MG63 (cell line): ENCODE measurements around the gene GMDS. TPM values are rescaled to one million over a fixed set of nuclear protein-coding genes. Genes with fewer than 3 reads are reported as not detected.
A peak's percentile ranks its signal among the peaks of the same experiment; 100 is the strongest.
"Not testable (repeated sequence)": the region's sequence is repeated elsewhere in the genome, so short reads cannot be mapped to it uniquely, and the experiment has no call there.

Experiments used
- DNase-seq: peaks from one replicate; pipeline ENCODE4 v3.0.0-alpha.2; 2020
- H3K27me3 ChIP-seq: fragments of 250-450 bp; sonication (Bioruptor Pico); 2 replicates; pipeline ENCODE4 v1.5.1; 2020; ENCODE audit warnings: mild to moderate bottlenecking, moderate library complexity
- H3K36me3 ChIP-seq: fragments of 250-450 bp; sonication (Bioruptor Pico); 2 replicates; pipeline ENCODE4 v1.5.1; 2020; ENCODE audit warnings: mild to moderate bottlenecking, moderate library complexity
- H3K4me3 ChIP-seq: fragments of 250-450 bp; sonication (Bioruptor Pico); 2 replicates; pipeline ENCODE4 v1.5.1; 2020; ENCODE audit warnings: mild to moderate bottlenecking, moderate library complexity
- H3K9me3 ChIP-seq: fragments of 250-450 bp; sonication (Bioruptor Pico); 2 replicates; pipeline ENCODE4 v1.5.1; 2020; ENCODE audit warnings: mild to moderate bottlenecking, moderate library complexity
- total RNA-seq: library from RNA; depleted of rRNA; stranded (reverse); fragments of >200 nt; shearing (Covaris generic); gene quantifications from 2 replicates; pipeline ENCODE4 v1.2.3, GENCODE V29; 2014; ENCODE audit warnings: low replicate concordance

GMDS gene
- total RNA-seq, 1 experiment from 2014 or later: 1.8 TPM

GRCh38 chr6:1767481-1768246 is 477.7 kb downstream of the GMDS start:
- peak; percentile 14 for DNase-seq
- Histone ChIP-seq H3K27me3 (no peaks in the 10 kb centered on the region), H3K36me3 (no peaks in the 10 kb centered on the region), H3K9me3 (no peaks in the 10 kb centered on the region), H3K4me3 (no peak overlapping the region)

- Histone ChIP-seq H3K9me3 (no peaks in the 10 kb centered on the region), H3K4me3 (no peak overlapping the region), H3K36me3 (no peaks in the 10 kb centered on the region), H3K27me3 (no peaks in the 10 kb centered on the region)
- DNase-seq: no peak
Observed at GRCh38 chr6:1766654-1767053, 478.8 kb downstream of the GMDS start.

- Histone ChIP-seq H3K36me3 (no peaks in the 10 kb centered on the region), H3K27me3 (no peaks in the 10 kb centered on the region), H3K9me3 (no peaks in the 10 kb centered on the region), H3K4me3 (no peak overlapping the region)
- DNase-seq: no peak
Observed at GRCh38 chr6:1765160-1765903, 480.1 kb downstream of the GMDS start.

- Histone ChIP-seq H3K27me3 (no peaks in the 10 kb centered on the region), H3K4me3 (no peak overlapping the region), H3K36me3 (no peaks in the 10 kb centered on the region), H3K9me3 (no peaks in the 10 kb centered on the region)
- no peak for DNase-seq
Observed at GRCh38 chr6:1764397-1764987, 480.9 kb downstream of the GMDS start.

GRCh38 chr6:1763404-1763803 is 482.0 kb downstream of the GMDS start:
- H3K36me3 ChIP-seq: no peaks in the 10 kb centered on the region
- no peaks in the 10 kb centered on the region for H3K9me3 ChIP-seq
- DNase-seq: no peak
- H3K27me3 ChIP-seq: no peaks in the 10 kb centered on the region
- no peak overlapping the region for H3K4me3 ChIP-seq

GRCh38 chr6:1762203-1762602 is 483.2 kb downstream of the GMDS start:
- no peaks in the 10 kb centered on the region for H3K36me3 ChIP-seq
- H3K27me3 ChIP-seq: no peaks in the 10 kb centered on the region
- peak; percentile 31 for DNase-seq
- H3K9me3 ChIP-seq: no peaks in the 10 kb centered on the region
- no peak overlapping the region for H3K4me3 ChIP-seq

- no peak for DNase-seq
- Histone ChIP-seq H3K4me3 (no peak overlapping the region), H3K27me3 (no peaks in the 10 kb centered on the region), H3K36me3 (no peaks in the 10 kb centered on the region), H3K9me3 (no peaks in the 10 kb centered on the region)
Observed at GRCh38 chr6:1761477-1761877, 483.9 kb downstream of the GMDS start.

- no peaks in the 10 kb centered on the region for H3K9me3 ChIP-seq
- no peaks in the 10 kb centered on the region for H3K27me3 ChIP-seq
- DNase-seq: no peak
- H3K4me3 ChIP-seq: no peak overlapping the region
- no peaks in the 10 kb centered on the region for H3K36me3 ChIP-seq
Observed at GRCh38 chr6:1760876-1761275, 484.5 kb downstream of the GMDS start.

GRCh38 chr6:1759870-1760269 is 485.5 kb downstream of the GMDS start:
- no peaks in the 10 kb centered on the region for H3K27me3 ChIP-seq
- no peak for DNase-seq
- no peaks in the 10 kb centered on the region for H3K9me3 ChIP-seq
- H3K36me3 ChIP-seq: no peaks in the 10 kb centered on the region
- H3K4me3 ChIP-seq: no peak overlapping the region

- no peak for DNase-seq
- Histone ChIP-seq H3K36me3 (no peaks in the 10 kb centered on the region), H3K27me3 (no peaks in the 10 kb centered on the region), H3K9me3 (no peaks in the 10 kb centered on the region), H3K4me3 (no peak overlapping the region)
Observed at GRCh38 chr6:1758076-1758679, 487.2 kb downstream of the GMDS start.

- DNase-seq: no peak
- Histone ChIP-seq H3K9me3 (no peaks in the 10 kb centered on the region), H3K36me3 (no peaks in the 10 kb centered on the region), H3K27me3 (no peaks in the 10 kb centered on the region), H3K4me3 (no peak overlapping the region)
Observed at GRCh38 chr6:1757131-1757530, 488.3 kb downstream of the GMDS start.

- Histone ChIP-seq H3K27me3 (no peaks in the 10 kb centered on the region), H3K4me3 (no peak overlapping the region), H3K9me3 (no peaks in the 10 kb centered on the region), H3K36me3 (no peaks in the 10 kb centered on the region)
- no peak for DNase-seq
Observed at GRCh38 chr6:1756472-1757129, 488.8 kb downstream of the GMDS start.

- H3K27me3 ChIP-seq, H3K4me3 ChIP-seq, DNase-seq, H3K36me3 ChIP-seq, H3K9me3 ChIP-seq: not testable (repeated sequence)
Observed at GRCh38 chr6:1751063-1751462, 494.3 kb downstream of the GMDS start.

- H3K36me3 ChIP-seq: no peaks in the 10 kb centered on the region
- H3K4me3 ChIP-seq: no peak overlapping the region
- no peaks in the 10 kb centered on the region for H3K27me3 ChIP-seq
- DNase-seq: no peak
- no peaks in the 10 kb centered on the region for H3K9me3 ChIP-seq
Observed at GRCh38 chr6:1749041-1749440, 496.4 kb downstream of the GMDS start.

- H3K4me3 ChIP-seq: no peak overlapping the region
- DNase-seq: no peak
- H3K9me3 ChIP-seq: no peaks in the 10 kb centered on the region
- H3K36me3 ChIP-seq: no peaks in the 10 kb centered on the region
- H3K27me3 ChIP-seq: no peaks in the 10 kb centered on the region
Observed at GRCh38 chr6:1747531-1747930, 497.9 kb downstream of the GMDS start.

GRCh38 chr6:1747003-1747402 is 498.4 kb downstream of the GMDS start:
- DNase-seq: no peak
- H3K4me3 ChIP-seq: no peak overlapping the region
- H3K27me3 ChIP-seq: no peaks in the 10 kb centered on the region
- H3K36me3 ChIP-seq: no peaks in the 10 kb centered on the region
- no peaks in the 10 kb centered on the region for H3K9me3 ChIP-seq

- Histone ChIP-seq H3K27me3 (no peaks in the 10 kb centered on the region), H3K9me3 (no peaks in the 10 kb centered on the region), H3K36me3 (no peaks in the 10 kb centered on the region), H3K4me3 (no peak overlapping the region)
- no peak for DNase-seq
Observed at GRCh38 chr6:1745814-1746213, 499.6 kb downstream of the GMDS start.
